LNCAP (cell line): ENCODE results near the gene CASZ1.

Source experiments
- CTCF ChIP-seq: fragments of 450-650 bp; IDR thresholded peaks from 2 replicates; pipeline ENCODE4 v1.5.1; 2017; ENCODE audit warnings: mild to moderate bottlenecking

Gene CASZ1

GRCh38 chr1:10728595-10729410 is 67.6 kb downstream of the CASZ1 start:
- no peak for TF ChIP-seq CTCF

GRCh38 chr1:10727751-10728232 is 68.7 kb downstream of the CASZ1 start:
- no peak for TF ChIP-seq CTCF

GRCh38 chr1:10726355-10726754 is 70.1 kb downstream of the CASZ1 start:
- no peak for TF ChIP-seq CTCF

- TF ChIP-seq CTCF: no peak
Observed at GRCh38 chr1:10724948-10725847, 71.2 kb downstream of the CASZ1 start.

GRCh38 chr1:10724511-10724910 is 71.9 kb downstream of the CASZ1 start:
- no peak for TF ChIP-seq CTCF

GRCh38 chr1:10724052-10724494 is 72.4 kb downstream of the CASZ1 start:
- no peak for TF ChIP-seq CTCF

GRCh38 chr1:10723317-10723716 is 73.1 kb downstream of the CASZ1 start:
- TF ChIP-seq CTCF: no peak
